Measurements from ENCODE around the gene ZDHHC3.

The ZDHHC3 gene

DNA sequence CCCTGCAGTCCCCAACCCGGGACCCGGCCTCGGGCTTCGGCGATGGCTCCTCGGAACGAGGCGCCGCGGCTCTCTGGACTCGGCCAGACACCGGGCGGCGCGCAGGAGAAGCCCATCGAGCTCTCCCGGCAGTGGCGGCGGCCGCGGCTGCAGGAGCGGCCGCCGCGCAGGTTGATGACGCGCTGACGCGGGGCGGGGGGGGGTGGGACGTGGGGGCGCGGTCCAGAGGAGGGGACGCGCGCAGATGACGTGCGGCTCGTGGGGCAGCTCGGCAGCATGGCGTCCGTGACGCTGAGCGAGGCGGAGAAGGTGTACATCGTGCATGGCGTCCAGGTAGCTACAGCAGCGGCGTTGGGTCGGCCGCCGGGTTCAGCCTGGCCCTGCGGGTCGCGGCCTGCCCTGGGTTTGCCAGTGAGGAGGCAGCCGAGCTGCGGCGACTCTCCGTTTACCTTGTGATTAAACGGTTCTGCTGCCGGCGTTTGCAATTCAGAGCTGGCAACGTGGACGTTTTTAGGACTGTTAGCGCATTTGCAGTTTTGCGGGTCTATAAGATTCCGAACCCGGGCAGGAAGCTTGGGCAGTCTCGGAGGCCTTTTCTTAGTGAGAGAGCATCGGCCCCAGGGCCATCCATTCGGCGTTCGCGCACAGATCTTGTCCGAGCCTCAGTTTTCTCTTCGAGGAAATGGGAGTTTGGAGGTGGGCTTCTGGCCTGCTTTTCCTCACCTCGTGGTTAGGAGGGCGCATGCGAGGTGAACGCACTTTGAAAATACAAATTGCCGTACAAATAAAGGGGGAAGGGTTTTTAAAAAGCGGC lies at the start of gene ZDHHC3, which contains the start of gene EXOSC7:
Gene ZDHHC3, minus strand, starts transcription at position 173 of the 814 bp plus-strand sequence. CDS start 16,738 bp downstream, outside the sequence.
Gene EXOSC7, plus strand, starts transcription at position 243 of the 814 bp plus-strand sequence. Its CDS starts 34 bp downstream, at position 277.
- FAIRE-seq = no peak

GRCh38 chr3:45024542-45025255 lies 48.7 kb upstream of the ZDHHC3 start:
- FAIRE-seq = no peak

- no peak for FAIRE-seq
These were observed 47.7 kb upstream of the ZDHHC3 start for GRCh38 chr3:45023675-45024074.

GRCh38 chr3:45021524-45022297 lies 45.7 kb upstream of the ZDHHC3 start:
- FAIRE-seq = no peak

DNA sequence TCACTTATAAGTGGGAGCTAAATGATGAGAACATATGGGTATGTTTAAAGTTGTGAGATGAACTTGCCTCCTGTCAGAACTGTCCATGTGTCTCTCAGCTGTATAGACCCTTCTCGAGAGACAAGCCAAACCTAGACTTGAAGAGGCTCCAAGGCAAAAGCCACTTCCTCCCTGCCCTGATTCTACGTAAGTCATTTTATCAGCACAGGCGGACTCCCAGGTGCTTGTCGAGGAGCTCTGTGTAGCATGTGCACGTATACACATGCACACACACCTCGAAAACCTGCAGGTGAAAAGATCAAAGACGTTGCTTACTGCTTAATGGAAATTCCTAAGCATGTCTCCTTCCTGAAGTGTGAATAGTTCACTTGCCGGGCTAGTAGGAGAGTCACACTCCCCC lies 44.6 kb upstream of the ZDHHC3 start:
- no peak for FAIRE-seq

- no peak for FAIRE-seq
These were observed 41.8 kb upstream of the ZDHHC3 start for GRCh38 chr3:45017821-45018220.

DNA sequence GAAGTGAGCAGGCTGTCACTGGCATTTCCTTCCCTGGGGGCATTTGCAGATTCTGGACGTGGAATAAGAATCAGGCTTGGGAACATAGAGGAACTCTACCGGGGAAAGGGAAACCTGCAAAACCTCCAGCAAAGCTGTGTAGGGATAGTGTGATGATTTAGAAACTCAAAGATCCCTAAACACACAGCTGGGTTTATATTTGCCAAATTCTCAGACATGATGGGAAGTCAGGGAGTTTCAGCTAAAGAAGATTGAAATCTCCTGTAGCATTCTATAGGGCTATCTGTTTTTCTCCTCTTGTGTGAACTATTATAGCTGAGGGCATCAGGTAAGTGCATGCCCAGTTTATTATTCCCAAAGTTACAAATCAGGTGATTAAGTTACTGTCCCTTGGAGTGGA lies 40.9 kb upstream of the ZDHHC3 start:
- FAIRE-seq = no peak

- no peak for FAIRE-seq
These were observed 36.6 kb upstream of the ZDHHC3 start for GRCh38 chr3:45012577-45012976.

DNA sequence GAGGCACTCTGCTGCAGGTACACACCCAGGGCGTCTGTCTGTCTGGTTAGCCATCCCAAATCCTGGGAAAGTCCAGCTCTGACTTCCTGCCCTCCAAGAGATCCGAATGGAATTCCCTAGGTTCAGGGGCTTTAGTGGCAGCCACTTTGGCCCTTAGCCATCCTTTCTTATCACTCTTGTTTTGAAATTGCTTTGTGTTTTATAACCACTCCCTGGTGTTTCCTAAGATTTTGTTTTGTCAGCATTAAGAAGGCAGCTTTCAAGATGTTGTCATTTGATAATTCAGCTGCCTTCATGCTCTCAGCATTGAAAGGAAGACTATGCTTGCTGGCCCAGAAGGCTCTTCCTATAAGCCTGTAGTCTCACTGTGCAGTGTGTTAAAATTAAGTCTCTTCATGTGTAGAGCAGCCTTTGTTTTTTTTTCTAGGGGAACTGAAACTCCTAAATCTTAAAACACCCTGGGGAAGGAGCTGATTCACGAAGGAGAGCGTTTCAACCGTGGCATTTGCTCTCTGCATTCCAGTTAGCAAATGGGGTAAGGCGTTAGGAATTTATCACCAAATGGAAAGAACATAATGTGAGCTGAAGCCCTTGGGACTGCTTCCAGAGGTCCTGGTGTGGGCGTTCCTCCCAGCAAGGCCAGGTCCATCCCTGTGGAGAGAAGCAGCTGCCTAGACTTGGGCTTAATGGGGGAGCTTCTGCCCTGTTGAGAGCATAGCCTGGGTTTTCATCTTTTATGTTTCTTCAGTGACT lies 36.0 kb upstream of the ZDHHC3 start:
- peak; percentile 95 for FAIRE-seq

DNA sequence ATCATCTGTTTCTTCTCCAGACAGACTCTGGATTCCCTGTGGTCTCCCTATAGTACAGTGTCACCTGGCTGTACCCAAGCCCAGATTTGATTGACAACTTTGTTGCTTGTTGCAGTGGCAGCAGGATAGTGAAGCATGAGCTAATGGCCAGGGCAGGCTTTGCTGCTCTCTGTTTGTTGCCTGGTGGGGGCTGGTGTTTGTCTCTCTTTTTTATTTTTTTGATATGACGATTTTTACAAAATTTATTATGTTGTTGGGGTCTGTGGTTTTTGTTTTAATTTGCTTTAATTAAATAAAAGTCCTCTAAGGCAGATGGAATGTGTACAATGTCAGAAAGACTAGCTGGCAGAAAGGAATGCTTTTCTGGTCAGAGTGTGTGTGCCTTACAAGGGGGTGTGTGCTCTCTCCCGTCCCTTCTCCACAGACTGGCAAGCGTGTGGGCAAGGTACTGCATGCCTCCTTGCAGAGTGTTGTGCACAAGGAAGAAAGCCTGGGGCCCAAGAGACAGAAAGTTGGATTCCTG lies 34.9 kb upstream of the ZDHHC3 start:
- peak; percentile 89 for FAIRE-seq

DNA sequence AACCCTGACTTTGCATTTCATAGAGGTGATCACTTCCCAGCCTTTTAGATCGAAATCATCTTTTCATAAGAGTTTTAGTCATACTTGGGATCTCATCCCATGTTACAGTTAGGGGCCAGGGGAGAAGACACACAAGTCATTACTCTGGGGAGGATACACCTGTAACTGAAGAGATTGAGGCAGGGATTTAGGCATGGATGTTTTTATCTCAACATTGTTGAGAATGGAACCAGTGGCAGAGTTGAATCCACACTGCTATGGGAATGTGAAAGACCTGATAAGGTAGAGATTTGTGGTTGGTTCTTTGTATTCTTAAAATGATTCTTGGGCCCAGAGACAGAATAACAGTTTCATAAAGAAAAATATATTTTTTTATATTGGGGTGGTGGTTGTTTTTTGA lies 33.9 kb upstream of the ZDHHC3 start:
- FAIRE-seq = no peak

GRCh38 chr3:45008117-45008516 lies 32.1 kb upstream of the ZDHHC3 start:
- FAIRE-seq = no peak

- FAIRE-seq = no peak
These were observed 31.1 kb upstream of the ZDHHC3 start for GRCh38 chr3:45007091-45007490.

DNA sequence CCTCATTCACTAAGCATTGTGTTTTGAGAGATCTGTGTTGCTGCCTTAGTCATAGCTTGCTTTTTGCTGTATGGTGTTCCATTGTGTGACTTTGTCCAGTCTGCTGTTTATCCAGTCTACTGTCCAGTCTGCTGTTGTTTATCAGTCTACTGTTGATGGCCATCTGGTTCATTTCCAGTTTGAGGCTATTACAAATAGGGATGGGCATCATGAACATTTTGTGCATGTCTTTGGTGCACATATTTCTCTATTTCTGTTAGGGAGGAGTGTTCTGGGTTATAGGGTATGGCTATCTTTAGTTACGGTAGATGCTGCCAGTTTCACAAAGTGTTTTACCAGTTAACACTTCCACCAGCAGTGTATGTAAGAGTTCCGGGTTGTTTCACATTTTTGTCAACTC lies 27.9 kb upstream of the ZDHHC3 start:
- FAIRE-seq = no peak

- no peak for FAIRE-seq
These were observed 27.4 kb upstream of the ZDHHC3 start for GRCh38 chr3:45003406-45003805.

DNA sequence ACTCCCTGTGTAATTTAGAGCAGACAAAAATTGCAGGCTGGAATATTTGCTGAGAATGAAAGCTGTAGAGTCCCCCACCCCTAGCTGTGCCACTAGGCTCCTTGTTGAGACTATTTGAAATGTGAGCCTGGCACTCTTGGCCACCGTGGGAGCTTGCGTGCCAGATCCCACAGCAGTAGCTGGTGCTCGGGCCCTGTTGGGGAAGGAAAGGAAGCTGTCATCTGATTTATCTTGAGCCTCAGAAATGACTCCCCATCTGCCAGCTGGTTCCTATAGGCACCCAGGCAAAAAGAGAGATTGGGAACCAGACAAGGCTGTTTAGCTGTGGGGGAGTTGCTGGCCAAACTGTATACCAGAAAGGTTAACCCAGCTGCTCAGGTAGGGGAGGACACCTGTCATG lies 26.7 kb upstream of the ZDHHC3 start:
- no peak for FAIRE-seq

- FAIRE-seq = no peak
These were observed 26.2 kb upstream of the ZDHHC3 start for GRCh38 chr3:45002139-45002660.

DNA sequence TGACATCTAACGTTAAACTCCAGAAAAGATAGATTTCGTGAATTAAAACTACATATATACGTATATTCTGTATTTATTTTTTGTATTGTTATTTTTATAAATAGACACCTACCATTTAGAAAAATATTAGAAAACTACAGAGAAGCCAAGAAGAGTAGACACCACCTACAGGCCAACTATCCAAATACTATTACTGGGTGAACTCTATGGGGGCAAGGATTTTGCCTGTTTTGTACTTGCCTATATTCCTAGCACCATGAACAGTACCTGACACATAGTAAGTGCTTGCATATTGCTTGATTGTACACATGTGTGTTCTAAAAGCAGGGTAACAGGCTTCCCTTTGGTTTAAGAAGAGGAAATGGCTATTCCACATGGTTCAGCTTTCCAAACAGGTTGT lies 25.8 kb upstream of the ZDHHC3 start:
- no peak for FAIRE-seq

DNA sequence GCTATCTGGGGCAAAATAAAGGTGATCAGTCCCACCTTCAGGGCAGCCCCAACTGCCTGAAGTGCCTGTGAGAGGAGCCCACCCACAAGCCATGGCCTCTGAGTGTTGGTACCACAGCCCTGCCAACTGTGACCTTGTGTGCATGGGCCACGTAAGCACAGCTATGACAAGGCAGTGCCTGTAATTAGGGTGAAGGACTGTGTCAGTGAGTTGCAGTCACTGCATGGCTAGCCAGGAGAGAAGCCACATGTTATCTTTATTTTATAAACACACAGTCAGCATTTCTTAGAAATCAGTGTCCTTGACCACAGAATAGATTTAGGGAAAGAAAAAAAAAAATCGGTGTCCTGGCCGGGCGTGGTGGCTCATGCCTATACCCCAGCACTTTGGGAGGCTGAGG lies 24.8 kb upstream of the ZDHHC3 start:
- no peak for FAIRE-seq

GRCh38 chr3:44999782-45000181 lies 23.8 kb upstream of the ZDHHC3 start:
- no peak for FAIRE-seq

- FAIRE-seq = no peak
These were observed 20.6 kb upstream of the ZDHHC3 start for GRCh38 chr3:44996556-44996969.
